GM19023 (cell line): ENCODE measurements around the gene RNPS1.

ENCODE experiments used
- ATAC-seq: cut with Tn5 transposase; IDR thresholded peaks from one replicate; pipeline ENCODE4 v1.9.1; 2021; ENCODE audit warnings: mild to moderate bottlenecking, moderate library complexity; ENCODE audit not compliant: unreplicated experiment

RNPS1 gene, protein sequence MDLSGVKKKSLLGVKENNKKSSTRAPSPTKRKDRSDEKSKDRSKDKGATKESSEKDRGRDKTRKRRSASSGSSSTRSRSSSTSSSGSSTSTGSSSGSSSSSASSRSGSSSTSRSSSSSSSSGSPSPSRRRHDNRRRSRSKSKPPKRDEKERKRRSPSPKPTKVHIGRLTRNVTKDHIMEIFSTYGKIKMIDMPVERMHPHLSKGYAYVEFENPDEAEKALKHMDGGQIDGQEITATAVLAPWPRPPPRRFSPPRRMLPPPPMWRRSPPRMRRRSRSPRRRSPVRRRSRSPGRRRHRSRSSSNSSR

DNA sequence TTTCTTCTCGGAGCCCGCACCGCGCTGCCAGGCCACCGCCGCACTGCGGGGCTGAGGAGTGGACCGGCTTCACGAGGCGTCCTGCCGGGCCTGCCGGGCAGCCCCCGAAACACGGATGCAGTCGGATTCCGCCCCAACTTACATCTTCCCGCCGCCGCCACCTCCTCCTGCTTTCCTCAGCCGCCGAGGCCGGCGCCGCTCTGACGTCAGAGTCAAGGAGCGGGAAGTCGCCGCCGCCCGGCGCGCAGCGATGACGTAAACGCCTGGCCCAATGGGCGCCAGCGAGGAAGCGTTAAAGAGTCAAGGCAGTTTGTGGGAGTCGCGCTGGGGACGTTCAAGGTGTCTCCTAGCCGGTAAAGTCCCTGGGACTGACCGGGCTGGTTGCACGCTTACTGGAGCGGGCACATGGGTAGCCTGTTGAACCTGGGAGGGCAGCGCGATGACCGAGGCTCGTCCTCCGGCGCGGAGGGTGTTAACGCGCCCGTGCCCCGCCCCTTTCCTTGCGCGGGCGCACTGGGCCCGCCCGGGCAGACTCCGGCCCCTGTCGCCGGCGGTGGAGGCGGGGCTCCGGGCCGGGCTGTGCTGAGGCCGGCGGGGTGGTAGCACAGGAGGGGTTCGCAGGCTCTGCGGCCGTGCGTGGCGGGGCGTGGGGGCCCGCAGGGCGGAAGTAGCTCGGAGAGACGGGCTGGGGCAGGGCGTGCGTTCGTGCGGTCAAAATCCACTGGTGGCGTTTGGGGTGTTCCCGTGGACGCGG, at the start of gene RNPS1:
Gene RNPS1, minus strand, starts transcription at position 214 of the 754 bp plus-strand sequence. CDS start 3,483 bp downstream, outside the sequence.
- peak; percentile 77 for ATAC-seq

DNA sequence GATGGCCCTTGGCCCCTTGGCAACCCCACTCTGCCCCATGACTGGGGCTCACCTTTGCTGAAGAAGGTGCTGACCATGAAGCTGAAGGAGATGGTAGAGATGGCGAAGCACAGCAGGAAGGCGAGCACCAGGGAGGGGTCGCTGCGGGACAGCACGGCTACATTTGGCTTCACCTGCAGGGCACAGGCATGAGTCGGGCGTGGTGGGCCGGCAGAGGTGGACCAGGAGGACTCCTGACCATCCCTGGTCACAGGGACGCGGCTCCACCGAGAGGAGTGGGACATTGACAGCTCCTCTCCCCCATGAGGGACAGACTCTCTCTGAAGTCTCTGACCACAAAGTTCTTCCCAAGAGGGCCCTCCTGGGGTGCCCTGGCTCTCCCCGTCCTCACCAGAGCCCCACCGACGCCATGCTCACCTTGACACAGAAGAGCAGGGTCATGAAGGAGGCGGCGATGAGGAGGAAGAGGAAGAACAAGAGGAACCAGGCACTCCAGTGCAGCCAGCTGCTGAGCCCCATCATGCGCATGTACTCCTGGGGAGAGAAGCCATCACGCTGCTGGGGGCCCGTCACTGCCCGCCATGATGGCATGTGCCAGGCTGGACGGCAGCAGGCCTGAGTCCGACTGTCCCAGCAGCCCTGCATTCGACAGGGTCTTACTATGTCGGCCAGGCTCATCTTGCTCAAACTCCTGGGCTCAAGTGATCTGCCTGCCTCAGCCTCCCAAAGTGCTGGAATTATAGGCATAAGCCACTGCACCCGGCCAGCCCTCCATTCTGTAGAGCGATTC, 49.5 kb upstream of the RNPS1 start:
- ATAC-seq: no peak

DNA sequence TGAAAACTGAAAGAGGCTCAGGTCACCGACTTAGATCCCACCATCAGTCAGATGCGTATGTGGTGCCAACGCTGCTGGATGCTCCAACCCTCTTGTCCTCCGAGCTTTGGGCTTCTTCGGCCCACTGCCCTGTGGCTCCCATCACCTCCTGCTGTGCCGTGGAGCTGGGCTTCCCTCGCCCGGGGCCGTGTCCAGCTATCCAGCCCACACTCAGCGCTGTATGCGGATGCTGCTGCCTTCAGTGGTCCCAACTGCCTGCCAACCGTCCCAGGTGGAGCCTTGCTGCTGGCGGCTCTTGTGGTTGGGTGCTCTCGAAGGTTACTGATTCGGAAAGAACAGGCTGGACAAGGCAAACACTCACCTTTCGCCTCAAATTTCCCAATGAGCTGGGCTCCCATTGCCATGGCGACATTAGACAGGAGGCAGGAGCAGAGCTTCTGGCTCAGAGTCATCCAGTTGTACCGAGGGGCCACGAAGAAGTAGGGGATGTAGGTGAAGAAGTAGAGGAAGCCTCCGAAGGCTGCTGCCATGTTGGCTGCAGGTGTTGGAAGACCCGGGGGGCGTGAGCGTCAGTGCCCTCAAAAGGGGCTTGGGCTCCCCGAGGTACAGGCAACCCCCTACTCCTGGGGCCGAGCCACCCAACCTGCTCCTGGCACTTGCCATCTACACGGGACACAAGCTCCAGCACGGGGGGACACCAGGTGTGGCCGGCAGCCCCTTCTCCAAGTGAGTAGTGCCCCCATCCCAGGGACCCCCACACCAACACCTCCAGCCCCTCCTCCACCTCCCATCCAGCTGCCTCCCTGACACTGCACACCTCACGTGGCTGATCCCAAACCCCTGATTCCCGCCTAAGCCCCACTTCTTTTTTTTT, 40.4 kb upstream of the RNPS1 start:
- ATAC-seq: no peak

DNA sequence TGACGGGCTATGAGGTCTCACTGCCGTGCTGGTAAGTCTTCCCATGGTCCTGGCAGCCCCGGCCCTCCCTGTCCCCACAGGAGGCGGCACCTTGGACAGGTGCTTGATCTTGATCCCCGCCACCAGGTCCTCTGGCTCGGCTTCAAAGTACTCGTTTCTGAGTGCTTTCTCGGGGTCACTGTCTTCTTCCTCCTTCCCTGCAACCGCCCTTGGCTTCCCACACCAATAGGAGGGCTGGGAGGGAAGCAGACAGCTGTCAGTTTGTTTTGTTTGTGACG, 31.9 kb upstream of the RNPS1 start:
- no peak for ATAC-seq

DNA sequence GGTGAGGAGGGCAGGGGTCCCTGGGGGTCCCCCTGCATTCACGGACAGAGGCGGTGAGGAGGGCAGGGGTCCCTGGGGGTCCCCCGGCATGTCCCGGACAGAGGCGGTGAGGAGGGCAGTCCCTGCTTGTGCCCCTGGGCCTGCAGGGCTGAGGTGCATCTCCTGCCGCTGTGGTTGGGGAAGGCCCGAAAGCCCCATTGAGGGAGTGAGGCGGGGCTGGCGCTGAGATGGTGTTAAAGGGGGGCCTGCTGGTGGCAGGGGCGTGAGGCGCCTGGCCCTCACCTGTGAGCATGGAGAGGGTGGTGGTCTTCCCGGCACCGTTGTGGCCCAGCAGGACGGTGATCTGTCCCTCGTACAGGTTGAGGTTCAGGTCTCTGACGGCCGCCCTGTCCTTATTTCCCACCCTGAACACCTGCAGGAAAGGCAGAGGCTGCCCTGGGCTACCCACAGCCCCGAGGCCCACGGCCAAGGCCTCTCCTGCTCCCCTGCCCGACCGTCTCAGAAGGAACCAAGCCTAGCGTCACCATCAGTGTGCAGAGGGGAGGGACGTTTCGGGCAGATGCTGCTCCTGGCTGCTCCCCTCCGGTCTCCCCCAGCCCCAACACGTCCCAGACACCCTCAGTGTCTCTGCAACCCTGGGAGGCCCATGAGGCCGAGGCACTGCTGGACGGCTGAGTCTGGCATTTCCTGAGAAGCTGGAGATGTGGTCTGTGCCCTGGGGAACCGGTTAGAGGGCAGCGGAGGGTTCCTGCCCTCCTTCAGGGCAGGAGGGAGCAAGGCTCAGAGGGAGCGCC, 31.4 kb upstream of the RNPS1 start:
- ATAC-seq: no peak

DNA sequence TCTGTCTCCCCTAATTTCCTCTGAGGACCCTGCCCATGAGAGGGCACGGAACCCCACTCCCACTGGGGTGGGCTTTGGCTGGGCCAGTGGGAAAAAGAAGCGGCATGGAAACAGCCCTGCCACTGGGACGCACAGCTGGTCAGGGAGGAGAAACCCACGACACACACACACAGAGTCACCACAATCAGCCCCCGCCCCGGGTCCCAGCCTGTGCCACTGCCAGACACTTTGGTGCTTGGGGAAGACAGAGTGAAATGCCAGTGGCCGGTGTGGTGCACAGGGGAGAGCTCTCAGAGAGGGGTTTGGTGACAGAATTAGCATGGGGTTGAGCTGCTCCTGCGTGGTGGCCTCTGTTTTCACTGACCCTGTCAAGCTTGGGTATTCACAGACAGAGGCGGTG, 30.7 kb upstream of the RNPS1 start:
- no peak for ATAC-seq

DNA sequence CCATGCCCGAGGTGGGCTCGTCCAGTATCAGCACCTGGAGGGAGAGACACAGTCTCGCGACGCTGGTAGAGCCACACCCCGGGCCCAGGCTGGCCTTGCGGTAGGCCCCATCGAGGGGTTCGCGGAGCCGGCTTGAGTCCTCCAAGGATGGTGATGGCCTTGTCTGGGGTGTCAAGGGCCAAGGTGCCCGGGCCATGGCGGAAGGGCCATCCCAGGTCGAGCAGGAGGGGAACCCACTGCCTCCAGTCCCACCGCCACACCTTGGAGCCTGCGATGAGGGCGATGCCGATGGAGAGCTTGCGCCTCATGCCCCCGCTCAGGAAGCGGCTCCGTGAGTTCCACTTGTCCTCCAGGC, 29.6 kb upstream of the RNPS1 start:
- ATAC-seq: no peak

DNA sequence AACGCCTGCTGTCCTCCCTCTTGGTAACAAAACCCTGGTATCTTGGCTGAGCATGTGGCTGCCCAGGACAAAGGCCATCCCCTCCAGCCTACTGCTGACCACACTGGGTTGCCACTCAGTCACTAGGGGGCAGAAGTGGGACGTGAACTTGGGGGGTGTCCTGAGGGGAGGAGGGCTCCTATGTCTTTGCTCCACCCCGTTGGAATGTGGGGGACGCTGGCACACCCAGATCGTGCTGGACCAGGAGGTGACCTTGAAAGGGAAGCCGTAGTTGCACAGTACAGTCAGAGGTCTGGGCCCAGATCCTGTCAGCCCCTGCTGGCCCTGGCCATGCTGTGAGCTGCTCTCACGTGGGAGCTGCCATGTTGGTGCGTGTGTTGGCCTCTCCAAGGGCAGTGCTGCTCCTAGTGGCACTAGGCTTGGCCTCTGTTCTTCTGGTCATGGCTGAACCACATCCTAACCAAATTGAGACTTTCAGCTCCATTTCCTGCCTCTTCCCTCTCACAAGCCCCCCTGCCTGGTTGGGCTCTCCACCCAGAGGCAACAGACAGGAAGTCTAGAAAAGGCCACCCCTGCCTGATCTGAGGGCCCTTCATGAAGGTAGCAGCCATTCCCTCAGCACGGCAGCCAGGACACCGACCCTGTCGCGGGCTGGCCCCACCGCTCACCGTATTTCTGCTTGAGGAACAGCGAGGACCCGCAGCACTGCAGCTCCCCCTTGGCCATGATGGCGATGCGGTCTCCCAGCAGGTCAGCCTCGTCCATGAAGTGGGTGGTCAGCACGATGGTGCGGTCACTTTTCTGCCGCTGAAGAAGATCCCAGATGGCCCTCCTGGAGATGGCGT, 29.0 kb upstream of the RNPS1 start:
- ATAC-seq: no peak

DNA sequence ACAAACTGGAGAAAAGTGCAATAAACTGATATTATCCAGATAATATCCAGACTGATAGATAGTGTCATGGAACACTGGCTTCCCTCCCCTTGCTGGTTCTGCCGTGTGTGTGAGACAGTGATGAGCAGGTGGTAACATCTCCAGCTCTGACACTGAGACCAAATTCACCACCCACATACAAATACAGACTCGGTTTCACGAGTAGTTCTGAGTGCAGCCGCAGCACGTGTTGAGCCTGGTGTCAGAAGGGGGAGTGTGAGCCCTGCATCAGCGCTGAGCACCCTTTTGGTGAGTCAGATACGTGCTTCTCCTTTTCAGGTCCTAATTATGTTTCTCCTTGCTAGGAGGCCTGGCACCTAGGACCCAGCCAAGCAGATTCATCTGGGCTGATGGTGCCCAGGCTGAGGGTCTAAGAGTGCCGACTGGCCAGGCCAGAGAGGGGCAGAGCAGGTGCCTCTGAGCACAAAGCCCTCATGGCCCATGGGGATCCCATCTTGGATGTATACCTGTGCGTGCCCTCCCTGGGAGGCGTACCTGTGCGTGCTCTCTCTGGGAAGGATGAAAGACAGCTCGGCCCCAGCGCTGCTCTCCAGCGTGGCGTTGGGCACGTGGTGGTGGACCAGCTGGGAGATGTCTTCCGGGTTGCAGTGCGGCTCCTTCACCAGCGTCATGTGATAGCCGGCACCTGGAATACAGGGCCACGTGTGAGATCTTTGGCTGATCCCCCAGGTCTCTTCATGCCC, 27.3 kb upstream of the RNPS1 start:
- peak; percentile 58 for ATAC-seq

DNA sequence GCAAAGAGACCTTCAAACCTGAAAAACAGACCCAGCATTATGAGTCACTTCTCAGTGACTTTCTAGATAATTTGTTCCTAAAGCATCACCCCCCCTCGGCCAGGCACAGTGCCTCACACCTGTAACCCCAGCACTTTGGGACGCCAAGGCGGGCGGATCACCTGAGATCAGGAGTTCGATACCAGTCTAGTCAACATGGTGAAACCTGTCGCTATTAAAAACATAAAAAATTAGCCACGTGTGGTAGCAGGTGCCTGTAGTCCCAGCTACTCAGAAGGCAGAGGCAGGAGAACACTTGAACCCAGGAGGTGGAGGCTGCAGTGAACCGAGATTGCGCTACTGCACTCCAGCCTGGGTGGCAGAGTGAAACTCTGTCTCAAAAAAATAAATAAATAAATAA, 24.3 kb upstream of the RNPS1 start:
- ATAC-seq: no peak

DNA sequence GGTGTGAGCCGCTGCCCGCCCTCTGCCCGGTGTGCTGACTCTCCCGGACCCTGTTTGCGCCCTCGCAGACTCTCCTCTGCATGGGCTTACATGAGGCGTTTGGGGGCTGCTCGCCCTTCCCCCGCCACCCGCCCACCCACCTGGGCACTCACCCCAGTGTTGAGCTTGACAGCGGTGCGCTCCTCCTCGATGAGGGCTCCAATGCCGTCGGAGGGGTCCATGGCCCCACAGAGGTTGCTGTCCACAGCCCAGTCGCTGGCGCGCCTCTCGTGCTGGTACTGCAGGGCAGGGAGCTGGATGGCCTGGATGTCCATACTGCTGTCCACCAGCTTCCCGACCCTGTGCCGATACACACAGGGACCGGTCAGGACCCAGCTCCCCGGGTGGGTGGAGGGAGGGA, 21.4 kb upstream of the RNPS1 start:
- no peak for ATAC-seq

DNA sequence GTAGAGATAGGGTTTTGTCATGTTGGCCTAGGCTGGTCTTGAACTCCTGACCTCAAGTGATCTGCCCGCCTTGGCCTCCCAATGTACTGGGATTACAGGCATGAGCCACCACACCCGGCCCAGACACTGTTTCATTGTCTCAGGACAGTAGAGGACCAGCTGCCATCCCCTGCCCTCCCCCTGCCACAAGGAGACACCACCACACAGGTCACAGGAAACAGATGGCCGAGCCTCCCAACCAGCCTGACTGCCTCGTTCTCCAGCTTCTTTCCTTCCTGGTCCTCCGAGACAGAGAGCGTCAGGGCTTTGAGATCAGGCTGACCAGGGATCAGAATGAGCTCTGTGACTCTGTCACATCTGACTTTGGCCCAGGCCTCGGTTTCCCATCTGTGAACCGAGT, 20.8 kb upstream of the RNPS1 start:
- no peak for ATAC-seq

DNA sequence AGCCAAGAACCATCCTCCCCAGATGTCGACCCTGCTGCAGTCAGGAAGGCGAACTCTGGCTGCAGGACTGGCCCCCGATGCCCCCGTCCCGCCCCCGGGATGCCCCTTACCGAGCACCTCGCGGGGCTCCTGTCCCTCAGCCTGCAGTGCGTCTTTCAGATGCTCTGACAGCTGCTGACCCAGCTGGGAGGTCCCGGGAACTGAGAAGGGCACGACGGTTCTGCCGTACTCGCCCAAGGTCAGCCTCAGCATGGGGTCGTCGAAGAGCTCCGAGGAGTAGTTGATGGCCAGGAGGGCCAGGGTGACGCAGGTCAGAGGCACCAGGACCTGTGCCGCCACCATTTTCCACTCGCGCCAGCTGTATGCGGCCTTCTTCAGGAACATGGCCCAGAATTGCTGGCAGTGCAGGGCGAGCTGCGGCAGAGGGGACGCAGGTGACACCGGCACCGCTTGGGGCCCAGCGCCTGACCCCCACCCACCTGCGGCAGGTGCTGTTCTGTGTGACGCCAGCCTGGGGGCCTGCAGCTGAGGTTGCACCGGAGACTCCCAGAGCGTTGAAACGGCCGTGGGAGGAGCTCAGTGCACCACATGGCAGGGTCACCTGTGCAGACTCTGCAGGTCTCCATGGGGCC, 20.1 kb upstream of the RNPS1 start:
- ATAC-seq: no peak

DNA sequence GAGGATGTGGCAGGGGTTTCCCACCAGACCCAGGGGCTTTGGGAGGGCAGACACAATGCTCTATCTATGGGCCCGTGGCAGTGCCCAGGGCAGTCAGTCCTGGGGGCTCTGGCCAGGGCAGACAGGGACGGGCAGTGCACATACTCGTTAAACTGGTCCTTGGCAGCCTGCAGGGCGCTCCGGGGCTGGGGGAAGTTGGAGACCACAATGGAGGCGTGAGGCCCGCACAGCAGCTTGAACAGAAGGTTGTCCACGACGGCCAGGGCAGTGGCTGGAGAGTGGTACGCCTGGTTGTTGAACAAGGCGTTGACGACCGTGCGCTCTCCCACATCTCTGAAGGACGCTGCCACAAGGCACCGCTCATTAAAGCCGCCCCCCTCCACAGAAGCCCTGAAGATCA, 18.6 kb upstream of the RNPS1 start:
- ATAC-seq: no peak

DNA sequence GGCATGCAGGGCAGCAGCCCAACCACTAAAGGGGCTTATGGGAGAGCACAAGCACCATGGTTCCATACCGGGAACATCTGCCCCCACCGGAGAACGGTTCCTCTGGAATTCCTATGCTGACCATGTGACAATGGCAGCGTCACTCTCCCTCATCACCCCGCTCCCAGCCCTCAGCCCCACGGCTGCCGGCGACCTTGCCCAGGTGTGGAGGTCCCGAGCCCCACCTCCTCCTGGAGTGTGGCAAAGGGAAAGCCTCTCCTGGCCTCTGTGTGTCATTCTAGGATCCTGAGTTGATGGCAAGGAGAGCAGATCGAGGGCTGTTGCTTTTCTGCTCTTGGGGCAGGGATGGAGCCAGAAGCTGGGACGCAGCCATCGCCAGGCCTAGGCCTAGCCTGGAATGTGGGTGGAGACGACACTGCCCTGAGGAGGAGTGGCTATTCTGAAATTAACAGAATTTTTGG, 17.8 kb upstream of the RNPS1 start:
- no peak for ATAC-seq

DNA sequence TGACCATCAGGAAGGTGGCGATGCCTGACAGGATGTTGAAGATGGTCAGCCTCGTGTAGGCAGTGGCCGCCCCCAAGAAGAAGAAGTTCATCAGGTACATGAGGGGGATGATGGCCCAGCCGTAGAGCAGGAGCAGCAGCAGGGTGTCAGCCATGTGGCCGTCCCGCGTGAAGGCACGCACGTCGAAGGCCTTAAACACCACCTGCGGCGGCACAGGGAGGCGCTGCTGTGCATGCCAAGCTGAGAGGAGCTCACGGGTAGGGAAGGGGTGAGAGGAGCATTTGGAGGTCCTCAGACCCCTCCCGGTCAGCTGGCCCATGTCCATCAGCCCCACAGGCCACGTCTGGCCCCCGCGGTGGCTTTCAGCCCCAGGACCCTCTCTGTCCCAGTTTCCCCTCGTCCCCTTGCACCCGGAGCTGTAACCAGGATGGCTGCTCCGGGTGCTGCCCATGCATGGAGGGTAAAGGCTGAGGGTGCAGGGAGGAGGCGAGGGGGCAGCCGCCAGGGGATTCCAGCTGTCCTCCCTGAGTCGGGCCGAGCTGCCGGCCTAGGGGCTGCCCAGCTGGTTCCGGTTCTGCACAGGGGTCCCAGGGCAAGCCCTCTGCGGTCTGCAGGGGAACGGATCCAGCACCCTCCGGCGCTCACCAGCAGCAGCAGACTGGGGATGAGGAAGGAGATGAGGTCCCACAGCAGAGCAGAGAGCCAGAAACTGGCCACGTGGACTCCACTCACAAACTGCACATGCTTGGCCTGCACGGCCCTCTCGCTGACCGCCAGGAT, 17.1 kb upstream of the RNPS1 start:
- ATAC-seq: no peak

DNA sequence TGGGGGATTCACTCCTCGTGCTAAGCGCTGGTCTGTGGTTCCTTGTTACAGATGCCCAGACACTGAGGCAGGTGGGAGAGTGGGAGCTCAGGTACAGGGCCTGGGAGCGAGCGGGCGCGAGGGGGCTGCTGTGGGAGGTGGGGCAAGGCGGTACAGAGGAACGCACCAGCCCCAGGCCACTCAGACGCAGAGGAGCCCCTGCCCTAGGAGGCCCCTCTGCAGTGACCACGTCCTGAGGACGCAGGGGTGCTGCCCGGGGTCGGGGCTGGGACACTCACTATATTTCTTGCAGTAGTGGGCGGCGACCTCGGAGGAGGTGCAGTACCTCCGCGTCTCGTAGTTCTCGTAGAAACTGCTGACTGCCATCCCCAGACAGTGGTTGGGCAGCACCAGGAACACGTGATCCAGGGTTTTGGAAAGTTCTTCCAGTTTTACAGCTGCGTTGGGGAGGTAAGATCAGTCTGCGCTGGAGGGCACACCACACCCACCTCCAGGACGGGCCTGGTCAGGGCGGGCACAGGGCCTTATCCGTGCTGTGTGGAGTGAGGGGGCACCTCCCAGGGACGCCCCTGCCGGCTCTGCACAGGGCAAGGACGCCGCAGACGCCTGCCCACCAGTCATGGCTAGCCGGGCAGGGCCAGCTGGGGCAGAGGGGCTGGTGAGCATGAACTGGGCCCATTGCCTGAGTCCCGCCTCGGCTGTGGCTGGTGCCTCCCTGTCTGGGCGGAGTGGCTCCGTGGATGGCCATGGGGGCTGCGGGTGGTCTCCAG, 16.3 kb upstream of the RNPS1 start:
- ATAC-seq: no peak
